GM10847 (cell line): Measurements from ENCODE around the gene ATP5PB.

Source experiments
- POLR2A ChIP-seq: IDR thresholded peaks from 2 replicates; pipeline ENCODE4 v1.6.1; 2011; ENCODE audit not compliant: insufficient read length; ENCODE audit errors: extremely low read depth

ATP5PB gene

DNA sequence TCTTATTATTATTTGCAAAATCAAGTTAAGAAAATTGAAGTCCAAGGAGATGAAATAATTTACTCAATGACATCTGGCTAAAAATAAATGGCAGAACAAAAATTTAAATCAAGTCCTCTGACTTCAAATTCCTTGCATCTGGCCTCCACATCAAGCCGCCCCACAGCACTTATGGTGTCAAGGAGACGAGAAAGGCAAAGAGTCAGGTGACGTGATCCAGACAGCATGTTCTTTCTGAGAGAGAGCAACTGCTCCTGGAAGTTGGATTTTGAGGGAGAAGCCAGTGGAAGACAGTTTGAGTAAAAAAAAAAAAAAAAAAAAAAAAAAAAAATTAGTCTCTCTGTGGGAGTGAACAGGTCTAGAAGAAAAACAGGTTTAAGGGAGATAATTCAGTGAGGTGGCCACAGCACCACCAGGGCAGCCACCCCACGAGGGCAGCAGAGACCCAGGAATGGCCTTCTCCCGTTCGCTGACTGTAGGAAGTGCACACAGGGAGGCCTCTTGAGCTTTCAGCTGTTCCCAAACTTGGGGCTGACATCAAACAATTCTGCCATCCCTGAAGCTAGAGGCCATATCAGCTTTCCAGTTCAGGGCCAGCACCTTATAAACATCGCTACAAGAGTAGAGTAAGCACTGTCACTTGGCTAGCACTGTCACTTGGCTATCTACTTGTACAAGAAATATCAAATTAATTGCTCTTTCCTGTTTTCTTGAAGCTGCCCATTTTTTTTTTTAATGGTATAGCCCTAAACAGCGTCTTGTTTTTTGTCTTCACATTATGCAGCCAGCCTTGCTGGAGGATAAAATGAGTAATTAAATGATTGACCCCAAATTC lies 32.3 kb downstream of the ATP5PB start:
- no peak for TF ChIP-seq POLR2A

DNA sequence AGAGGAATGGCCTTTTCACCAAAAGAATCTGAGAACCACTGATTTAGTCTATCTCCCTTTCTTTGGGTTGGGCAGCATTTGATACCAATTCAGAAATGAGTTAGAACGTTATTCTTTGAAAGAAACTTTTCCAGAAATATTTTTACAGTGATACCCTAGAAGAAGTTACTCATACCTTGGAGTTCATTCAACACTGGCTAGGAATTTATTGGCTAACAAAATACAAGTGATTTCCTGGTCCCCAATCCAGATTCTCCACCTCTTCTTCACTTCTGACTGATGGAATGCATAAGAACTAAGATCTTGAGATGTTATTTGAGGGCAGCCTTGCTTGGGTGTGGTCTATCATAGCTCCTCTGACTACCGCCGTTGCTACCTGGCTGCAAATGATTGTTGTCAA lies 33.9 kb downstream of the ATP5PB start:
- no peak for TF ChIP-seq POLR2A

DNA sequence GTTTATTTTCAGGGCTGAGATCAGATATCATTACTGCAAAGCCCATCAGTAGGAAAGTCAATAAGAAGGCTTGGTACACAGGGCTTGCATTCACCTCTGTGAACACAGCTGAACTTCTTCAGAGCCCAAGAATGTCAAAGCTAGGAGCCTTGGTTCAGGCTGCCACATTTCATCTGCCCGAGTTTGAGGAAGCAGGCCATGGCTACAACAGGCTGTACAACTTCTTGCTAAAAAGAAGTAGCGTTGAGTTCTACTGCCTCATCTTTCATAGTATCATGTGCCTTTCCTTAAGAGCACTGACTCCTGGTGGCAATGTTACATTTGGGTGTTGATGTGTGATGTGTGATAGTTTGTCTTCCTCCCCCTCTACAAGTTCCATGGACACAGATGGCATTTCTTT lies 34.6 kb downstream of the ATP5PB start:
- no peak for TF ChIP-seq POLR2A

DNA sequence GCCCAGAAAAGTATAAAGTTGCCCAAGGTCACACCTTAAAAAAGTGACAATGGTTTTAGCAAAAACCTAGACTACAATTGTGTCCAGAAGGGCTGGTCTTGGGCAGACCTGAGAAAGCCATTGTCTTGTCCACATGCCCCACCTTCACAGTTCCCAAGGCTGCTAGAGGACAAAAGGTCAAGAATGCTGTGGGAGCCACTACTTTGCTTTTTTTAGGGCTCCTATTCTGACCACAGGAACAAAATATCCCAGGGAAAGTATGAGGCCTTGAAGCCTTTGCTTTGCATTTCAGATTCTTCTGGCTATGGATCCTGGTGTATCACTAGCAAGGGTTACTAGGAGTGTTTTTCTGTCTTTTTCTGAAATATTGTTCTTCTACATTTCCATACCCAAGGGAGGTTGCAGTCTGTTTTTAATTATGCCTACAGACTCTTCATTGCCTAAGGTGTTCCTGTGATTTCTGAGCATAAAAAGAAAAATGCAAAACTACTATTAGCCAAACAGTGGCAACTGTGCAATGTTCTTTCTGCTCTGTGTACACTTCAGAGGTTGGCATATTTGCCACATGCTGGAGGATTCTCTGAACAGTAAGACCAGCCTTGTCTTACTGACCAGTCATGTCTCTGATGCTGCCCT lies 35.2 kb downstream of the ATP5PB start:
- TF ChIP-seq POLR2A: no peak

DNA sequence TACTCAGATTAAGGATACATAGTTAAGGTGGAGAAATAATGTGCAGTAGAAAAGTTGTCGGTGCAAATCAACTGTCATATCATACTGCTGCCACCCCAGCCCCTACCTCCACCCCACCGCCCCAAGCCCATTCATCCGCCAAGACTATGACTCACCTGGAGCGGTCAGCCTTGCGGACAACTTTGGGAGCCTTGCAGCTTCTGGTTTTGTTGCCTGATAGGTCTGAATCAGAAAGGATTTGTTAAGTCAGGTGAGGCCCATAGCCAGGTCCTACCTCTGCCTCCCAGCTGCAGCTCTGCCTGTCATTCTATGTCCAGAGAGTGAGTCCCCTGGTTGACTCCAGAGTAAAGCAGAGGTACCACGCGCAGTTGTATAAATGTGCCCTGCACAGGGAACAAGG lies 37.2 kb downstream of the ATP5PB start:
- no peak for TF ChIP-seq POLR2A

DNA sequence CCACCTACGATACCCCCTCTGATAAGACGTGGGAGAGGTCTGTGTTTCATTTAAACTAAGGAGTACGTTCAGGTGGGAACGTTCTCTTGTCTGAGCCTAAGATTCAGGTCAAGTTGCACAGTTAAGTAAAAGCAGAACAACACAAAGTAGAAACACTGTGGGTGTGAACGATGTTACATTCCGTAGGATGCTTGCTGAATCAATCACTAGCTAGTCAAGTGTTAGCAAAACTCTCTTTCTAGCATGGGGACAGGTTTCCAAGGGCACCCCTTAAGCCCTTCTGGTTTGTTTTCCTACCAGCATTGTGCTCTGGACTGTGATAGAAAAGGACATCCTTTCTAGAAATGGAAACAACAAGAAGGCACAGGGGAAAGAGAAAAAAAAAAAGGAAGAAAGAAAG lies 37.9 kb downstream of the ATP5PB start:
- TF ChIP-seq POLR2A: no peak

DNA sequence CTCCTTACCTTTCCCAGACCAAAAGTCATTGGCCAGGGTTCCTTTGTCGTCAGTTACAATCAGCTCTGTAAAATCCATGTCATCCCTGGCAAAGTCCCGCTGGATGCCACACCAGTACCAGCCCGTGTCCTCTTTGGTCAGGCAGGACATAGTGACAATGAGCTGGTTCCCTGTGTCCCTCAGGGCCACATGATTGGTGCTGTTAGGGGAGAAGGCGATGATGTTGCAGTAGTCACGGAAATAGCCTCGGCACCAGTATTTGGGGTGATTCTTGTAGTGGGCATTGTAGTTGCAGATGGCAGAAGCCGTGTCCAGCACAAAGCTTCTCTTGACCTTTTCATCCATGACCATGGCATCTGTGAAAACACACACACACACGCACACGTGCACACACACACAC lies 39.4 kb downstream of the ATP5PB start:
- TF ChIP-seq POLR2A: no peak

DNA sequence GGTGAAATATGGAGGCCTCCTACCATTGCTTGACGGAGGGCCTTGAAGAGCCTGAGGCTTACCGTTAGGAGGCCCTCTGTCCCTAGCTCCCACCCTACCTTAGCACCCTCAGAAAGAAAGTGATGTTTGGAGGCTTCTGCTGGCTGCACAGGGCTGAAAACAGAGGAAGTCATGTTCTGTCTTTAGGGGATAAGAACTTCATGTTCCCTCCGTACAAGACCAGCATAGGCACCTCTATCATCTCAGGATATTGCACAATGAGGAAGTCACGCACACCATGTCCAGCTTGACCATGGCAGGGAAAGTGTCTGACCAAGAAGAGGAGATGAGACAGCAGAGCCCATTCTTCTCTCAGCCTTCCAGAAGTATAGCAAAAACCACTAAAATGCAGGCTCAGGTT lies 40.3 kb downstream of the ATP5PB start:
- no peak for TF ChIP-seq POLR2A

DNA sequence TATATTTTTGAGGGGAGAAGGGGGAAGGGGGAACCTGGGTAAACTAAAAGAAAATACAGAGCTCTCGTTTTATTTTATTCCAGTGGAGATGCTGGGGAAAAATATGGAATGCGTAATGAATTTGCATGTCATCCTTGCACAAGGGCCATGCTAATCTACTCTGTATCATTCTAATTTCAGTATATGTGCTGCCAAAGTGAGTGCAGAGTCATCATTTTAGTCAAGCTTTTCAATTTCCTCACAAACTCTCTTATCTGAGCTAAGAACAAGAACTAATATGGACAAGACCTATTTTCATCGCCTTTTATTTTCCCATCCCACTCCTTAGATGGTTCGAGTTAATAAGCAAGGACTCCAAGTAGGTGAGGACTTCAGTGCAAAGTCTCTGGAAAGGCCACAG lies 41.0 kb downstream of the ATP5PB start:
- no peak for TF ChIP-seq POLR2A

DNA sequence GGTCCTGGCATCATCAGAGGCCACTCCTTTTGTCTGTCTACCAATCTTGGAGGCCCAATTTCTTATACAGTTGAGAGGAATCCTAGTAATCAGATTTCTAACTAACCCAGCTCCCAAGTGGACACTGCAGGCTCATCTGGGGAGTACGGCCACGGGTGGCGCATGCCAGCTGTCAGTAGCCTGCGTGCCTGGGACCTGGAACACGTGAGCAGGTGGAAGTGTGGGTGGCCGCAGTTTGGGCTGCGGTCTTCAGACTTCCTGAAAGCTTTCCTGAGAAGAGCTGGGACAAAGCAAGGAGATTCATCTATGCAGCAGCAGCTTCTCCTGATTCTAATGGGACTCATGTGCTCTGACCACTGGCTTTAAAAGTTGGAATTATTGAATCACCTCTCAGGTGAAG lies 41.8 kb downstream of the ATP5PB start:
- no peak for TF ChIP-seq POLR2A

DNA sequence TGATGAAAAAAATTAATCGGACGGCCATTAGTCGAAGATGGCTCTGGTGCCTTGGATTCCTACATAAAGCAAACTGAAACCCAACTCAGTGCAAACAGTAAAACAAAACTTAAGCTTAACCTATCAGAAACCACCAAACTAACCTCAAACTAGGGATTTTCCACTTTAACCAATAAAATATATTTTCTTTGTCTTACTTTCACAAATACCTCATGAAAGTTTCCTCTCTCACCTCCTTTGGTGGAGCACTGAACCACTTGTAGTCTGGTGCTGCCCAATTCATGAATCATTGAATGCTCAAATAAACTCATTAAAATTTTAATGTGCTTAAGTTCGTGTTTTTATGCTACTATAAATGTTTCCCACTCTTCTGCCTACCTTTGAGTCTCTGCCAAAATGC lies 47.1 kb downstream of the ATP5PB start:
- TF ChIP-seq POLR2A: no peak

DNA sequence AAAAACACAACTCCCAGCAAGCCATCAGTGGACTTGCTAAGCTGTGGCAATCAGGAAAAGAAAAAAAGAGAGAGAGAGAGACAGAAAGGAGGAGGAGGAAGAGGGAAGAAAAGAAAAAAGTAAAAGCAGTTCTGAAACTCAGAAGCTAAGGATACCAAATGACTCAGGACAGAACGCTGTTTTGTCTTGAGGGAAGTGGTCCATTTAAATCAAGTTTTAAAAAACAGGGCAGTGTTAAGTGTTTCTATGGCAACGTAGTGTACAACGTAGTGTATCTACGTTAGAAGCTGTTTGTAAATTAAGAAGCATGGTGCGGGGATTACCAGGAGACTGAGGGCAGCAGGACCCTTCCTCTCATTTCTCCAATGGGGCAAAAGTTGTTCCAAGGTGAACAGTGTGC lies 48.3 kb downstream of the ATP5PB start:
- TF ChIP-seq POLR2A: no peak

DNA sequence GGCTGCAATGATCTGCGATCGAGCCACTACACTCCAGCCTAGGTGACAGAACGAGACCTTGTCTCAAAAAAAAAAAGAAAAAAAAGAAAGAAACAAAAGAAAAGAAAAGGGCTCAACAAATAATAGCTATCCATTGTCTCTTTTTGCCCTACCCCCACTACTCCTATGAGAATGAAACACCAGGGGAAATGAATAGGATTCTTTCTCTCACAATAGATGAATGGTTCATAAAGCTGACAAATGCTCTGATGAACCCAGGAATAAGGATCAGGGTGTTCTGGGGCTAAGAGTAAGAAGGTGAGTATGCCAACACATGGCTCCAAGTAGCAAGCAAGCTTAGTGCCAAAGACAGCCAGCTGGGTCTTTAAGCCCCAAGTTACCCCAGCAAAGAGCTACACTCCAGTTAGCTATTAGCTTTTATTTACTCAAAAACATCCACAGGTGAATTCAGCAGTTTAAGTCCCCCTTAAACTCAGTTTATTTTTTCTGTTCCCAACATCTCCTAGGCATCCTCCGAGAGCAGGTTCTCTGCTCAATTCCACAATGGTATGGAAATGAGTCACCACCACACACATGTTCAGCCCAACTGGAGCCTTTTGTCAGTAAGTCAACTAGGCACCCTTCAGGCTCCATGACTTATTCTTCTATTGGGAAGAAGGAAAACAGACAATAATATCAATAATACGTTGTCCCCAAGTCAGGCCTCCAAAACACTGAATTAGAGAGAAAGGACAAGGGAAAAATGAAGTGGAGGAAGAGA lies 49.9 kb downstream of the ATP5PB start:
- TF ChIP-seq POLR2A: no peak

DNA sequence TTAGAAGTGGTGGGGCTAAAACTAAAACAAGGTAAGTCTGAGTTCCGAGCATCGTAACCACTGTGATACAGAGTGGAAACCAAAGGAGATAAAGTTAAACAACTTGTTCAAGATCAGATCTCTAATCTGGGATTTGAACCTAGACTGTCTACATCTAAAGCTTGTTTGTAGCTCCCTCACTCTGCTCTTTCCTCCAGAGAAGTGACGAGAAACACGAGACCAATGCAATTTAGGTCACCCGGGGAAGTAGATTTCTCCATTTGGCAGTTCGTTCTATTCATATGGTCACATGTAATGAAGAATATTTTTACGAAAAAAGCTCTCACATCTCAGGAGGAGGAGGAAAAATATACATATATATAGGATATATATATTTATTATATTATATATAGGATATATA lies 52.4 kb downstream of the ATP5PB start:
- no peak for TF ChIP-seq POLR2A

DNA sequence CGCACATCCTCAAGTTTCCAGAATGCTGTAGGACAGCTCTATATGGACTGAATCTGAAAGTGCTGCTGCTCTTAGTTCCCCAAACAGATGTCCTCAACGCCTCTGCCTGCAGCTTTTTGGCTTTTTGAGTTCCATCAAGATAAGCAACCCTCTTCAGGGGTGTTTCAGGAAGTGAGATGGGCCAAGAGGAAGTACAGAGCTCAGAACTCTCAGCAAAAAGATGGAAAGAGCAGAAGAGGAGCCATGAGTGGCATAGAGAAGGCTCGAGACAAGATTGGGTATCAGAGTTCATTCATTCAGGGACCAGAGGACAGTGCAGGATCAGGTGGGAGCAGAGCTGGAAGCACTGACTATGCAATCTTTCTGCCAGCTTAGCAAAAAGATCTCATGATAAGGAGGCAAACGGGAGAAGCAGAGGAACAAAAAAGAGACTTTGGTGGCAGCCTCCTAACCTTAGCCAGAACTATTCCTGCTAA lies 54.4 kb downstream of the ATP5PB start, which contains the start of the genes ADORA3 and TMIGD3:
Gene ADORA3, minus strand, starts transcription at position 49 of the 476 bp plus-strand sequence. CDS start 279 bp downstream, outside the sequence.
Gene TMIGD3, minus strand, starts transcription at position 49 of the 476 bp plus-strand sequence. CDS start 279 bp downstream, outside the sequence.
- no peak for TF ChIP-seq POLR2A

DNA sequence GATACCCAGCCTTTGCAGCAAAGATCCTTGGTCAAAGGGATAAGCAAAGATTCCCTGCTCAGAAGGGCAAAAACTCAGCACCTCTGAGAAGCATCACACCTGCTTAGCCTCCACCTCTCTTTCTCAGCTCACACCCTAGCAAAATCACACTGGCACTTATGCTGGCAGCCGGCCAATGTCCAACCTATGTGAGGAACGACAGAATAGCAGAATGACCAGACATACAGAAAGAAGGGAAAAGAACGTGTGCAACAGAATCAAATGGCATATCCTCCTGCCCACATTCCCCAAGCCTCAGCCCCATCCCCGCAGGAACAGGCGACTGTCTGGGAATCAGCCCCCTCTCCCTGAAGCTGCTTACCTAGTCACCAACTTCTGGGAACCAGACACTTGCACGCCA lies 54.8 kb downstream of the ATP5PB start:
- TF ChIP-seq POLR2A: no peak
